ENCODE data around the gene FTHL17.

FTHL17 gene

DNA sequence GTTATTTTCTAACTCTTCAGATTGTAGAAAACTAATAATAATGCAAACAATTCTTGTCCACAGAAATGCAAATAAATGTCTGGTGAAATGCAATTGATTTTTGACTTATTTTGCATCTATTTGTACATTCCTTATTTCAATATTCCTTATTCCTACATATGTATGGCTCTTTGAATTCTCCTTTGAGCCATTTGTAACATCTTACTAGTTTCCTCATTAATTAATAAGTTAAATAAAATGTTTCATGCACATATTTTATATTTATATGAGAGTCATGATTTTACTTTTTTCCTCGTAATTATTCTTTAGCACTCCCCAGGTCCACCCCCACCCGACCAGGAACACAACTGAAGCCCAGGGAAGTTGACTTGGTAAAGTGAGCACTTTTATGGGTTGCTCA is 2.7 kb upstream of the FTHL17 start:
- no peaks in the 10 kb centered on the region for H3K4me1 ChIP-seq (ENCODE audit: insufficient read depth, low read length)
- no peak overlapping the region for H3K9ac ChIP-seq (ENCODE audit: low read length)
- H3K9me3 ChIP-seq (ENCODE audit: low read length) = no peaks in the 10 kb centered on the region
- H3K27ac ChIP-seq (ENCODE audit: low read depth, low read length) = no peak overlapping the region
- H3K4me3 ChIP-seq (ENCODE audit: low read depth in 1 of 2, low read length in 2 of 2) = no peak overlapping the region
- no peaks in the 10 kb centered on the region for H3K36me3 ChIP-seq (ENCODE audit: insufficient read depth, low read length)
- no peaks in the 10 kb centered on the region for H3K27me3 ChIP-seq (ENCODE audit: control insufficient read depth in 1 of 2, insufficient read depth in 2 of 2, low read length in 2 of 2)

- H3K4me1 ChIP-seq (ENCODE audit: insufficient read depth, low read length) = no peaks in the 10 kb centered on the region
- no peak overlapping the region for H3K27ac ChIP-seq (ENCODE audit: low read depth, low read length)
- H3K36me3 ChIP-seq (ENCODE audit: insufficient read depth, low read length) = no peaks in the 10 kb centered on the region
- no peak overlapping the region for H3K9ac ChIP-seq (ENCODE audit: low read length)
- no peak overlapping the region for H3K4me3 ChIP-seq (ENCODE audit: low read depth in 1 of 2, low read length in 2 of 2)
- no peaks in the 10 kb centered on the region for H3K9me3 ChIP-seq (ENCODE audit: low read length)
- no peaks in the 10 kb centered on the region for H3K27me3 ChIP-seq (ENCODE audit: control insufficient read depth in 1 of 2, insufficient read depth in 2 of 2, low read length in 2 of 2)
Measured at GRCh38 chrX:31071262-31071661, 579 bp downstream of the FTHL17 start.

DNA sequence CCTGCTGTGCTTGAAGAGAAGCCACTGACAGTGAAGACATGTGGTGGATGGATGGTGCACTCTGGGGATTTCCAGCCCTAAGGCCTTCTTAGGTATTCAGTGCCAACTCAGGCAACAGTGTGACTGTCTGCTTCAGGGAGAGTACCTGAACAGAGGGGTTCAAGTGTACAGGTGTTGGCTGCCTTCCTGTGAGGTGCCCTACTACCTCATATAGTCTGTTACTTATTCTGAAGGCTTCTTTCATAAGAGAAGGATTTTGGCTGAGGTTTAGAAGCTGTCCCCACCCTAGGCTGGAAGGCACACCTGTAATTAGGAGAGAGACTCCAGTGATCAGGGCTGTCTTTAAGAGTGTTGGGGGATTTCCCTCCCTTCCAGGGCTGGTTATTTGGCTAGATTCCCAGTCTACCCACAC is 1.8 kb downstream of the FTHL17 start:
- H3K36me3 ChIP-seq (ENCODE audit: insufficient read depth, low read length) = no peaks in the 10 kb centered on the region
- no peaks in the 10 kb centered on the region for H3K9me3 ChIP-seq (ENCODE audit: low read length)
- H3K27me3 ChIP-seq (ENCODE audit: control insufficient read depth in 1 of 2, insufficient read depth in 2 of 2, low read length in 2 of 2) = no peaks in the 10 kb centered on the region
- H3K27ac ChIP-seq (ENCODE audit: low read depth, low read length) = no peak overlapping the region
- no peak overlapping the region for H3K4me3 ChIP-seq (ENCODE audit: low read depth in 1 of 2, low read length in 2 of 2)
- H3K9ac ChIP-seq (ENCODE audit: low read length) = no peak overlapping the region
- H3K4me1 ChIP-seq (ENCODE audit: insufficient read depth, low read length) = no peaks in the 10 kb centered on the region

DNA sequence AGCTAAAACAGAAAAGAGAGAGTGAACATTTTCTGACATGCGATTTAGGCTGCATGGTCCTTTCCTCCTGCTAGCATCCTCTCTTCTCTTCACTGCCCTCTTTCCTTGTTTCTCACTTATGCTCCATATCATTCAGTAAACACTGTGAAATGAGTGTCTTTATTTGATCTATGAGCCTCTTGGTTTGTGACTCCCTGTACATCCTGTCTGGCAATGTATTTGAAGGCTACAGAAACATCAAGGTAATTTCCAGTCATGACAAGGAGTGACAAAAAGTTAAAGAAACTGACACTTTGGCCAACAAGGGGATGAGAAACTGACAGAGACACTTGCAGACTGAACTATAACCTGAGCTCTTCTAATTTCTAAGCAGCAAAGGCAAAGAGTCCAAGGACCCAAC is 8.7 kb downstream of the FTHL17 start:
- Histone ChIP-seq H3K4me3 (ENCODE audit: low read depth in 1 of 2, low read length in 2 of 2) (no peak overlapping the region), H3K36me3 (ENCODE audit: insufficient read depth, low read length) (no peaks in the 10 kb centered on the region), H3K9me3 (ENCODE audit: low read length) (no peaks in the 10 kb centered on the region), H3K9ac (ENCODE audit: low read length) (no peak overlapping the region), H3K27ac (ENCODE audit: low read depth, low read length) (no peak overlapping the region), H3K4me1 (ENCODE audit: insufficient read depth, low read length) (no peaks in the 10 kb centered on the region), H3K27me3 (ENCODE audit: control insufficient read depth in 1 of 2, insufficient read depth in 2 of 2, low read length in 2 of 2) (no peaks in the 10 kb centered on the region)

- Histone ChIP-seq H3K9ac (ENCODE audit: low read length) (no peak overlapping the region), H3K27ac (ENCODE audit: low read depth, low read length) (no peak overlapping the region), H3K27me3 (ENCODE audit: control insufficient read depth in 1 of 2, insufficient read depth in 2 of 2, low read length in 2 of 2) (no peaks in the 10 kb centered on the region), H3K9me3 (ENCODE audit: low read length) (no peaks in the 10 kb centered on the region), H3K4me1 (ENCODE audit: insufficient read depth, low read length) (no peaks in the 10 kb centered on the region), H3K4me3 (ENCODE audit: low read depth in 1 of 2, low read length in 2 of 2) (no peak overlapping the region), H3K36me3 (ENCODE audit: insufficient read depth, low read length) (no peaks in the 10 kb centered on the region)
Measured at GRCh38 chrX:31061091-31061490, 10.8 kb downstream of the FTHL17 start.

GRCh38 chrX:31060016-31060415 is 11.8 kb downstream of the FTHL17 start:
- H3K4me3 ChIP-seq (ENCODE audit: low read depth in 1 of 2, low read length in 2 of 2) = no peak overlapping the region
- H3K27me3 ChIP-seq (ENCODE audit: control insufficient read depth in 1 of 2, insufficient read depth in 2 of 2, low read length in 2 of 2) = no peaks in the 10 kb centered on the region
- no peak overlapping the region for H3K27ac ChIP-seq (ENCODE audit: low read depth, low read length)
- H3K36me3 ChIP-seq (ENCODE audit: insufficient read depth, low read length) = no peaks in the 10 kb centered on the region
- no peaks in the 10 kb centered on the region for H3K9me3 ChIP-seq (ENCODE audit: low read length)
- H3K4me1 ChIP-seq (ENCODE audit: insufficient read depth, low read length) = no peaks in the 10 kb centered on the region
- no peak overlapping the region for H3K9ac ChIP-seq (ENCODE audit: low read length)

GRCh38 chrX:31058284-31058683 is 13.6 kb downstream of the FTHL17 start:
- Histone ChIP-seq H3K4me1 (ENCODE audit: insufficient read depth, low read length) (no peaks in the 10 kb centered on the region), H3K9ac (ENCODE audit: low read length) (no peak overlapping the region), H3K4me3 (ENCODE audit: low read depth in 1 of 2, low read length in 2 of 2) (no peak overlapping the region), H3K27me3 (ENCODE audit: control insufficient read depth in 1 of 2, insufficient read depth in 2 of 2, low read length in 2 of 2) (no peaks in the 10 kb centered on the region), H3K9me3 (ENCODE audit: low read length) (no peaks in the 10 kb centered on the region), H3K27ac (ENCODE audit: low read depth, low read length) (no peak overlapping the region), H3K36me3 (ENCODE audit: insufficient read depth, low read length) (no peaks in the 10 kb centered on the region)

DNA sequence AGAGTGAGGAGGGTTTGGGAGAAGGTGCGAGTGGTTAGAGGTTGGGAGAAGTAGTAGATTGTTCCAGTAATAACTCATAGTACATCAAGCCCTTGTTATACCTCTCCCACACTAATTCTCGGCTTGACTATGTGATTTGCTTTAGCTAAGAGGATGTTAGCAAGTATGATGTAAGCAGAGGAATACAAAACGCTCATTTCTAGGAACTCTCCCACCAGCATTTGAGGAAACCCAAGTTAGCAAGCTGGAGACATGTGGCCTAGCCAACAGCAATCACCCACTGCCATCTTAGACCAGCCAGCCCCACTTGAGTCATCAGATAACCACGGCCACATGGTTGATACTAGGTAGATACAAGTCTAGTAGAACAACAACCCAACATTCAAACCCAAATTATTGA is 14.2 kb downstream of the FTHL17 start:
- H3K27me3 ChIP-seq (ENCODE audit: control insufficient read depth in 1 of 2, insufficient read depth in 2 of 2, low read length in 2 of 2) = no peaks in the 10 kb centered on the region
- H3K9me3 ChIP-seq (ENCODE audit: low read length) = no peaks in the 10 kb centered on the region
- no peak overlapping the region for H3K9ac ChIP-seq (ENCODE audit: low read length)

GRCh38 chrX:31057291-31057690 is 14.6 kb downstream of the FTHL17 start:
- Histone ChIP-seq H3K27me3 (ENCODE audit: control insufficient read depth in 1 of 2, insufficient read depth in 2 of 2, low read length in 2 of 2) (no peaks in the 10 kb centered on the region), H3K4me3 (ENCODE audit: low read depth in 1 of 2, low read length in 2 of 2) (no peak overlapping the region), H3K9ac (ENCODE audit: low read length) (no peak overlapping the region), H3K9me3 (ENCODE audit: low read length) (no peaks in the 10 kb centered on the region), H3K36me3 (ENCODE audit: insufficient read depth, low read length) (no peaks in the 10 kb centered on the region), H3K27ac (ENCODE audit: low read depth, low read length) (no peak overlapping the region), H3K4me1 (ENCODE audit: insufficient read depth, low read length) (no peaks in the 10 kb centered on the region)

More for the DNA sequence above, 14.2 kb downstream of the FTHL17 start:
- no peak overlapping the region for H3K4me3 ChIP-seq (ENCODE audit: low read depth in 1 of 2, low read length in 2 of 2)
- no peaks in the 10 kb centered on the region for H3K36me3 ChIP-seq (ENCODE audit: insufficient read depth, low read length)
- no peaks in the 10 kb centered on the region for H3K4me1 ChIP-seq (ENCODE audit: insufficient read depth, low read length)
- no peak overlapping the region for H3K27ac ChIP-seq (ENCODE audit: low read depth, low read length)

- no peak overlapping the region for H3K4me3 ChIP-seq (ENCODE audit: low read depth in 1 of 2, low read length in 2 of 2)
- peaks cover 0 to under 1% of the 10 kb centered on the region in 2 donors for H3K27me3 ChIP-seq (ENCODE audit: control insufficient read depth in 1 of 2, insufficient read depth in 2 of 2, low read length in 2 of 2)
- no peak overlapping the region for H3K9ac ChIP-seq (ENCODE audit: low read length)
- H3K27ac ChIP-seq (ENCODE audit: low read depth, low read length) = no peak overlapping the region
- H3K4me1 ChIP-seq (ENCODE audit: insufficient read depth, low read length) = no peaks in the 10 kb centered on the region
- no peaks in the 10 kb centered on the region for H3K36me3 ChIP-seq (ENCODE audit: insufficient read depth, low read length)
- H3K9me3 ChIP-seq (ENCODE audit: low read length) = no peaks in the 10 kb centered on the region
Measured at GRCh38 chrX:31053621-31054020, 18.2 kb downstream of the FTHL17 start.

DNA sequence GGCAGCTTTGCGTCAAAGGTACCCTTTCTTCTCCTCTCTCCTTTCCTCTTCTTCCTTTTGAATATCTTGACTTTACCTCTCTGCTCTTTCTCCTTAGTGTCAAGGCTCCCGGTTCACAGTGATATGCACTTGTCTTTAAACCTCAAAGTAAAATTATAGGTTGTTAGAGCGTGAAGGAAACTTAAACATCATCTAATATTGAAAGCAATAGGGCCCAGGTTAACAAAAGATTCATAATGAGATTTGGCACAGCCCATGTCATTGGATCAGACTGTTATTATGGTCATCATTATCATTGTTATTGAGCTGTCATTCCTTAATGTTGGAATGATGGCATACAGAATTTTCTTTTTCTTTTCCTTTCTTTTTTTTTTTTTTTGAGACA is 32.5 kb downstream of the FTHL17 start:
- Histone ChIP-seq H3K9me3 (ENCODE audit: low read length) (no peaks in the 10 kb centered on the region), H3K36me3 (ENCODE audit: insufficient read depth, low read length) (no peaks in the 10 kb centered on the region), H3K27me3 (ENCODE audit: control insufficient read depth in 1 of 2, insufficient read depth in 2 of 2, low read length in 2 of 2) (no peaks in the 10 kb centered on the region), H3K4me3 (ENCODE audit: low read depth in 1 of 2, low read length in 2 of 2) (no peak overlapping the region), H3K4me1 (ENCODE audit: insufficient read depth, low read length) (no peaks in the 10 kb centered on the region), H3K27ac (ENCODE audit: low read depth, low read length) (no peak overlapping the region), H3K9ac (ENCODE audit: low read length) (no peak overlapping the region)

GRCh38 chrX:31038575-31039326 is 33.1 kb downstream of the FTHL17 start:
- Histone ChIP-seq H3K9ac (ENCODE audit: low read length) (no peak overlapping the region), H3K4me3 (ENCODE audit: low read depth in 1 of 2, low read length in 2 of 2) (no peak overlapping the region), H3K36me3 (ENCODE audit: insufficient read depth, low read length) (no peaks in the 10 kb centered on the region), H3K4me1 (ENCODE audit: insufficient read depth, low read length) (no peaks in the 10 kb centered on the region), H3K27me3 (ENCODE audit: control insufficient read depth in 1 of 2, insufficient read depth in 2 of 2, low read length in 2 of 2) (no peaks in the 10 kb centered on the region), H3K9me3 (ENCODE audit: low read length) (no peaks in the 10 kb centered on the region), H3K27ac (ENCODE audit: low read depth, low read length) (no peak overlapping the region)
